Hypothalamus (tissue), 51 donors: ENCODE data around the gene APOL6.

ENCODE experiments used
- DNase-seq, 51 donors: peaks; one replicate each; lab custom pipeline; 2025; lab: John Stamatoyannopoulos, UW

APOL6 gene

DNA sequence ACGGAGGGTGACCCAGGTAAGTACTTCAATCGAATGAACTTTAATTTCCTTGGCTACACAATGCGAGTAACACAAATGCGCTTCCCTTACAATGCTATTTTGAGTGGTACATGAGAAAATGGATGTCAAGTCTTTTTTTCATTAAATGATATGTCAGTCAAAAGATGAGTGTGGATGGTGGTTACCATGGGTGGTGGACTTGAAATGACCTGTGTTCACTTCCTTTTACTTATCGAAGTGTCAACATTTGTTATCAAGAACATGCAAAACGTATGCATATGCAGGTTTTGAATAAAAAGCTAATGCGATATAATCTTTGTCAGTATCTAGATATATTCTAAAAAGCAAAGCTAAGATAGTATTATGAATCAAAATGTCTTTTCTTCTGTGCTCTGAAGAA is 60.7 kb downstream of the APOL6 start:
- no peak for DNase-seq

DNA sequence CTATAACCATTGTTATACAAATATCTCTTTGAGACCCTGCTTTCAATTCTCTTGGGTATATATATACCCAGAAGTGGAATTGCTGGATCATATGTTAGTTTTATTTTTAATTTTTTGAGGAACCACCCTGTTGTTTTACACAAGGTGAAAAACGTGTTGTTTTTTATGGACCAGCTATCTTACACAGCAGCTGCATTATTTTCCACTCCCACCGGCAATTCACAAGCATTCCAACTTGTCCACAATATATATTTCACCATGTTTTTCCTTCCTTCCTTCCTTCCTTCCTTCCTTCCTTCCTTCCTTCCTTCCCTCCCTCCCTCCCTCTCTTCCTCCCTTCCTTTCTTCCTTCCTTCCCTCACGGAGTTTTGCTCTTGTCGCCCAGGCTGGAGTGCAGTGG is 63.1 kb downstream of the APOL6 start:
- no peak for DNase-seq

DNA sequence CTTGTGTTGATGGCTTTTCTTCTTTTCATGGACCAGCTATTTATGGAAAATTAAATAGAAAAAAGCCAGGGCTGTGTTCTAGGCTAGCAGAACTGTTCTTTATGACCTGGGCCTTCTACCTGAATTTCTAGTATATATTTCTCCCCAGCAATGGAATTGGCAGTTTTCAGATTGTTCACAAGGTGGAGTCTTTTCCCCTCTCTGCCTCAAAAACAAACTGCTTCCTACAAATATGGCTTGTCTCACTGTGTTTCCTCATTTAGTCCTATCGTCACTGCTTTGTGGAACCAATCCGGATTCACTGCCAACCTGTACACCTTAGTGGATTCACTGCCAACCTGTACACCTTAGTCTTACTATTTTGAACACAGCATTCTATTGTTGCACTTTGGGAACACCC is 64.4 kb downstream of the APOL6 start:
- no peak for DNase-seq

DNA sequence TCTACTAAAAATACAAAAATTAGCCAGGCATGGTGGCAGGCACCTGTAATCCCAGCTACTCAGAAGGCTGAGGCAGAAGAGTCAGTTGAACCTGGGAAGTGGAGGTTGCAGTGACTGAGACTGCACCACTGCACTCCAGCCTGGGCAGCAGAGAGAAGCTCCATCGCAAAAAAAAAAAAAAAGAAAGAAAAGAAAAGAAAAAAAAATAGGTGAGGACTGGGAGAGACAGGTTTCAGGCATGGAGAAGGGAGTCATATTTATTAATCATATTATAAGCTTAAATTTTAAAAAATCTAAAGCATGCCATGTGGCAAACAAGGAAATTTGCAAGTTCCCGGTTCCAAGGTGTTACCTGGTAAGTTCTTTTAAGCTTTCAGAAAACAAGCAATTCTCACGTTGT is 69.3 kb downstream of the APOL6 start, which contains the start of gene APOL5:
APOL5 (plus strand) TSS at position 301 of the 400 bp plus-strand sequence; CDS start at position 301, 0 bp downstream.
- no peak for DNase-seq
